Measurements from ENCODE around the gene C11orf97. TPM values are rescaled to one million over a fixed set of nuclear protein-coding genes. Genes with fewer than 3 reads are reported as not detected.

Gene C11orf97
- total RNA-seq, 2 donors from 2014 or later: not detected

DNA sequence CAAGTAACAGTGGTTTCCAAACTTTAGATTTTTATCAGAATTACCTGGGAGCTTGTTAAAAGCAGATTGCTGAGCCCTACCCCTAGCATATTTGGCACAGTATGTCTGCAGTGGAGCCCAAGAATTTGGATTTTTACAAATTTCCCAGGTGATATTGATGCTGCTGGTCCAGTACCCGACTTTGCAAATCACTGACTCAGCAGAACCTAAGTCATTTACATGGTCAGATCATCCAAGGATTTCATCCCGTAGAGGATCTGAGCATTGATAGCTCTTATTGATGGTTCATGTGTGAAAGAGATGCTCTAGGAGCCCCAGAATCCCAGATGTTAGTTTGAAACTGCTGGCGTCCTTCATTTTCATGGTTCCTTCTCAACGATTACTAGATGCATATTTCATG lies 6.0 kb downstream of the C11orf97 start:
- H3K4me1 ChIP-seq: peaks cover 0 to 4% of the 10 kb centered on the region in 2 donors
- no peak overlapping the region for H3K27ac ChIP-seq
- no peaks in the 10 kb centered on the region for H3K9me3 ChIP-seq
- H3K27me3 ChIP-seq: no peaks in the 10 kb centered on the region
- TF ChIP-seq CTCF (IDR thresholded peaks at IDR 0.05): no peak
- no peak for DNase-seq (ENCODE audit: low spot score)
- H3K36me3 ChIP-seq: no peaks in the 10 kb centered on the region
- no peak overlapping the region for H3K4me3 ChIP-seq

DNA sequence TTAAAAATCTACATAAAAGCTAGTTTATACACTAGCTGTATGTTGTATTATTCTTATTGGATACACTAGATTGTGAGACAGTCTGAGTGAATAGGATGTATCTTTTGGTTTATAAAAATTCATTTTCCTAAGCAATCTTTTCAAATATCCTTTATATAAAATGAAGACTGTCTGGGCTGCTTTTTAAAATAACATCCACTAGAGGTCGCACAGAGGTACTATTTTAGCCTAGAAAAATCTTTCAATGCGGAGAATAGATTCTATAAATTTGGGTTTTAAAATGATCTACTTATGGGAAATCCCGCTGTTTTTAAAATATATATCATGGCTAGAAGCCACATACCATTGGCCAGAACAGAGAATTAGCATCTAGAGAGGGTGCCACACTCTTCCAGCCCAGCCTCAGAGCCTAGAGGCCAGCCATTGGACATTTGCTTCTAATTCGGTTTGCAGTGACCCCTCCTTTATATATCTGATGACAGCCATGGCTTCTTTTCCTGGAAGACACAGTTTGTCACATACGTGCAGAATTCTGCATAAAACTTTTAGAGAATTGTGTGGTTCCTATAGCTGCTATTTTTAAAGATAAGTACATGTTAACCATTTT lies 7.3 kb downstream of the C11orf97 start:
- Histone ChIP-seq H3K9me3 (no peaks in the 10 kb centered on the region), H3K27me3 (no peaks in the 10 kb centered on the region), H3K36me3 (no peaks in the 10 kb centered on the region), H3K27ac (no peak overlapping the region), H3K4me3 (no peak overlapping the region), H3K4me1 (peaks cover 0 to 4% of the 10 kb centered on the region in 2 donors)
- peak; percentile 67 to 79 for TF ChIP-seq CTCF (IDR thresholded peaks at IDR 0.05)
- no peak for DNase-seq (ENCODE audit: low spot score)

DNA sequence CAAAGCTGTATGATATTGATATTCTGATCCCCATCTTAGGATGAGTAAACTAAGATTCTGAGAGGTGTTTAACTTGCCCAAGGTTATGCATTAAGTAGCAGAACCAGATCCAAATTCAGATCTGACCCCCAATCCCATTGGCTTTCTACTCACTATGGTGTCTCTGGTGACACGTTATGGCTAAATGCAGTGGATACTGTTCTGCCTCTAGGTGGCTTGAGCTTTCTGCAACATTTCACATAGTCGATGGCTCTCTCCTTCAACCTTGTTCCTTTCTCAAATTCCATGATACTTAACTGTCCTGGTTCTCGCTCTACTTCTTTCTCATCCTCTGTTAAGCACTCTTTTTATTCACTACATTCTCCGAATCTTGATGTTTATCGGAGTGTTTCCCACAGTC lies 9.4 kb downstream of the C11orf97 start:
- no peak for DNase-seq (ENCODE audit: low spot score)
- peak in 1 of 2 donors; percentile 40 for TF ChIP-seq CTCF (IDR thresholded peaks at IDR 0.05)
- H3K27ac ChIP-seq: no peak overlapping the region

GRCh38 chr11:94524341-94524740 lies 12.1 kb downstream of the C11orf97 start:
- no peak for DNase-seq (ENCODE audit: low spot score)
- no peak overlapping the region for H3K4me3 ChIP-seq
- no peak for TF ChIP-seq CTCF (IDR thresholded peaks at IDR 0.05)
- H3K9me3 ChIP-seq: no peaks in the 10 kb centered on the region
- no peaks in the 10 kb centered on the region for H3K27me3 ChIP-seq
- H3K4me1 ChIP-seq: peaks cover 0 to 4% of the 10 kb centered on the region in 2 donors
- no peaks in the 10 kb centered on the region for H3K36me3 ChIP-seq
- H3K27ac ChIP-seq: no peak overlapping the region

More for the DNA sequence above, 9.4 kb downstream of the C11orf97 start:
- no peaks in the 10 kb centered on the region for H3K9me3 ChIP-seq
- H3K27me3 ChIP-seq: no peaks in the 10 kb centered on the region
- peaks cover 0 to 4% of the 10 kb centered on the region in 2 donors for H3K4me1 ChIP-seq
- no peak overlapping the region for H3K4me3 ChIP-seq
- no peaks in the 10 kb centered on the region for H3K36me3 ChIP-seq

DNA sequence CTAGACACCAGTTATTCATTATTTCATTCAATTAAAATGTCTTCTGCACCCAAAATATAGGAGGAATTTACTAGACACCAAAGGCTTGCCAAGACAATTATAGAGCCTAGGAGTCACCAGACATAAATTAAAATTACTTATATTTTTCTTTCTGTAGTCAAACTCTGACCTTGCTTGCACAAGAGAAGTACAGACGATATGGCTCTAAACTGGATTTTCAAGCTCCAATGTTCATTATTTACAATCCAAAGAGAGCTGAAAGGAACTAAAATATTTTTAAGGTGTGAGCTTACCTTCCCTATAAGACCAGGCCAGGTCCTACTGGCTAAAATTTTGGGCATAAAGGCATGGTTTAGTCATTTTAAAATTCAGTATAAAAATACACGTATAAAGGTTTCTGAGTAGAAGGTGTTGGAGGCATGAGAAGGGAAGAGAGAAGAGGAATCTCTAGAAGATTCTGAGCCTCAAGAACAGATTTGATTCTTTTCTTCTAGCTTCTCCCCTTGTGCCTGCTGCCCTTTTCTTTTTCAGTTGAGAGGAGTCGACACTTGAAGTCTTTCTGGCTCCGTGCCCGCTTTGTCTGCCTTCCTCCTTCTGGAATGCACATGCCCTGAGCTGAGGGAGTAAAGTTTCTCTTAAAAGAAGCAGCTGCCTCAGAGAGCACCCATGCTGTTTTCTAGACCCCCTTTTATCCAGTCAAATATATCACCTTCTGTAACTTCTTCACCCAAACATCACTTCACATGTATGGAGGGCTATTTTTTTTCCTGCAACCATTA lies 13.5 kb downstream of the C11orf97 start:
- H3K27ac ChIP-seq: no peak overlapping the region
- H3K9me3 ChIP-seq: no peaks in the 10 kb centered on the region
- H3K4me3 ChIP-seq: no peak overlapping the region
- TF ChIP-seq CTCF (IDR thresholded peaks at IDR 0.05): no peak
- H3K4me1 ChIP-seq: no peaks in the 10 kb centered on the region
- H3K27me3 ChIP-seq: no peaks in the 10 kb centered on the region
- no peaks in the 10 kb centered on the region for H3K36me3 ChIP-seq
- peak; percentile 81 for DNase-seq (ENCODE audit: low spot score)
